IMR-90 (cell line): Measurements from ENCODE around the gene RRP8. TPM values are rescaled to one million over a fixed set of nuclear protein-coding genes. Genes with fewer than 3 reads are reported as not detected.

Source experiments
- ATAC-seq: fragments of 200-7000 bp; cut with Tn5 transposase; 2 replicates; pipeline ENCODE4 v1.9.1; 2020; ENCODE audit warnings: low read depth, mild to moderate bottlenecking, moderate library complexity
- Bru-seq: library from RNA; stranded (reverse); fragments of 400-500 nt; gene quantifications from one replicate; lab custom pipeline; 2021; lab: Mats Ljungman, UMichigan
- BruChase-seq, 2 experiments: library from RNA; stranded (reverse); fragments of 400-500 nt; gene quantifications; one replicate each; lab custom pipeline; 2021; lab: Mats Ljungman, UMichigan
- BruUV-seq: library from RNA; stranded (reverse); fragments of 400-500 nt; replicated peaks from 2 replicates; lab custom pipeline; 2021; lab: Mats Ljungman, UMichigan
- CTCF ChIA-PET: fragments of 300-600 bp; formaldehyde crosslinking; extraction: SDS; loops from one replicate; lab custom pipeline; 2021; ENCODE audit warnings: antibody characterized with exemption; lab: Yijun Ruan, JAX
- POLR2A ChIA-PET: fragments of 300-600 bp; sonication (Branson Sonifier 250); formaldehyde crosslinking; loops from one replicate; lab custom pipeline; 2022; ENCODE audit warnings: antibody characterized with exemption; ENCODE audit not compliant: unreplicated experiment; lab: Charles Lee
- DNase-seq: peaks from one replicate; pipeline ENCODE4 v3.0.0; 2013
- H2AFZ ChIP-seq: replicated peaks from 2 replicates; pipeline ENCODE3; 2013; ENCODE audit warnings: low read length, mild to moderate bottlenecking; ENCODE audit not compliant: poor library complexity
- H2AK5ac ChIP-seq: 2 replicates; pipeline ENCODE4 v1.6.1; 2013; ENCODE audit warnings: low read depth, low read length, inconsistent platforms
- H2AK9ac ChIP-seq: replicated peaks from 2 replicates; pipeline ENCODE3; 2013; ENCODE audit warnings: mild to moderate bottlenecking, low read depth, low read length, moderate library complexity; ENCODE audit not compliant: poor library complexity
- H2BK120ac ChIP-seq: 2 replicates; pipeline ENCODE4 v1.6.1; 2013; ENCODE audit warnings: low read depth, low read length, inconsistent platforms
- H2BK15ac ChIP-seq: 3 replicates; pipeline ENCODE4 v1.6.1; 2013; ENCODE audit warnings: low read depth, low read length, inconsistent platforms
- H2BK20ac ChIP-seq: 2 replicates; pipeline ENCODE4 v1.6.1; 2013; ENCODE audit warnings: low read depth, mild to moderate bottlenecking, inconsistent platforms, low read length, moderate library complexity
- H2BK5ac ChIP-seq: 2 replicates; pipeline ENCODE4 v1.6.1; 2013; ENCODE audit warnings: mild to moderate bottlenecking, low read depth, low read length, inconsistent platforms; ENCODE audit not compliant: poor library complexity, severe bottlenecking
- H3K14ac ChIP-seq: replicated peaks from 2 replicates; pipeline ENCODE4 v1.6.1; 2013; ENCODE audit warnings: low read depth, low read length, inconsistent platforms
- H3K18ac ChIP-seq: 2 replicates; pipeline ENCODE4 v1.6.1; 2013; ENCODE audit warnings: low read depth, low read length, control low read depth
- H3K23ac ChIP-seq: 2 replicates; pipeline ENCODE4 v1.6.1; 2013; ENCODE audit warnings: low read depth, low read length, inconsistent platforms
- H3K27ac ChIP-seq: 2 replicates; pipeline ENCODE4 v1.5.1; 2013; ENCODE audit warnings: mild to moderate bottlenecking, control low read depth, low read length; ENCODE audit not compliant: insufficient read depth
- H3K27me3 ChIP-seq: 2 replicates; pipeline ENCODE4 v1.6.1; 2013; ENCODE audit warnings: low read length; ENCODE audit not compliant: control insufficient read depth, insufficient read depth
- H3K36me3 ChIP-seq: 2 replicates; pipeline ENCODE4 v1.6.1; 2013; ENCODE audit warnings: low read length, mixed read lengths; ENCODE audit not compliant: control insufficient read depth, insufficient read depth
- H3K4ac ChIP-seq: 2 replicates; pipeline ENCODE4 v1.6.1; 2013; ENCODE audit warnings: low read depth, low read length, inconsistent platforms
- H3K4me1 ChIP-seq: 2 replicates; pipeline ENCODE4 v1.6.1; 2013; ENCODE audit warnings: low read length, mixed read lengths; ENCODE audit not compliant: control insufficient read depth, insufficient read depth
- H3K4me2 ChIP-seq: 2 replicates; pipeline ENCODE4 v1.6.1; 2013; ENCODE audit warnings: low read depth, mild to moderate bottlenecking, control low read depth, low read length, moderate library complexity
- H3K4me3 ChIP-seq: 2 replicates; pipeline ENCODE4 v1.5.1; 2013; ENCODE audit warnings: low read depth, mild to moderate bottlenecking, control low read depth, low read length, moderate library complexity; ENCODE audit not compliant: insufficient read depth
- H3K56ac ChIP-seq: 2 replicates; pipeline ENCODE4 v1.6.1; 2013; ENCODE audit warnings: low read length, inconsistent platforms; ENCODE audit not compliant: insufficient read depth; ENCODE audit errors: extremely low read depth
- H3K79me1 ChIP-seq, 2 experiments: 2 replicates each; pipeline ENCODE4 v1.6.1; 2013; ENCODE audit warnings: low read length in 2 of 2, inconsistent platforms in 1 of 2, low read depth in 1 of 2
- H3K9ac ChIP-seq: 2 replicates; pipeline ENCODE4 v1.6.1; 2013; ENCODE audit warnings: low read depth, low read length, control low read depth
- H3K9me1 ChIP-seq: 2 replicates; pipeline ENCODE4 v1.6.1; 2013; ENCODE audit warnings: low read length, inconsistent platforms; ENCODE audit not compliant: insufficient read depth
- H3K9me3 ChIP-seq: 2 replicates; pipeline ENCODE4 v1.6.1; 2013; ENCODE audit warnings: low read length; ENCODE audit not compliant: control insufficient read depth, insufficient read depth
- H4K20me1 ChIP-seq: 2 replicates; pipeline ENCODE4 v1.6.1; 2013; ENCODE audit warnings: low read length, inconsistent platforms; ENCODE audit not compliant: insufficient read depth
- H4K5ac ChIP-seq: 2 replicates; pipeline ENCODE4 v1.6.1; 2013; ENCODE audit warnings: mild to moderate bottlenecking, low read depth, low read length, control low read depth
- H4K8ac ChIP-seq, 2 experiments: 2 replicates each; pipeline ENCODE4 v1.6.1; 2013; ENCODE audit warnings: low read depth in 2 of 2, low read length in 2 of 2, control low read depth in 1 of 2, inconsistent platforms in 1 of 2
- H4K91ac ChIP-seq: 2 replicates; pipeline ENCODE4 v1.6.1; 2013; ENCODE audit warnings: low read depth, low read length, inconsistent platforms; ENCODE audit not compliant: insufficient read depth
- BHLHE40 ChIP-seq: fragments of 150-350 bp; IDR thresholded peaks from 2 replicates; pipeline ENCODE4 v1.6.1; 2016; ENCODE audit warnings: mild to moderate bottlenecking, low read depth, low read length
- CEBPB ChIP-seq: IDR thresholded peaks from 2 replicates; pipeline ENCODE4 v1.6.1; 2012; ENCODE audit warnings: low read depth, low read length, improper control_type of control experiment
- CHD1 ChIP-seq: IDR thresholded peaks from 2 replicates; pipeline ENCODE4 v1.6.1; 2012; ENCODE audit warnings: low read depth, low read length, improper control_type of control experiment
- MXI1 ChIP-seq: IDR thresholded peaks from 2 replicates; pipeline ENCODE4 v1.6.1; 2012; ENCODE audit warnings: low read depth, mild to moderate bottlenecking, low read length, moderate library complexity, borderline replicate concordance
- NFE2L2 ChIP-seq: fragments of 150-350 bp; IDR thresholded peaks from 2 replicates; pipeline ENCODE4 v1.6.1; 2016; ENCODE audit warnings: low read depth, mild to moderate bottlenecking, low read length
- RCOR1 ChIP-seq: IDR thresholded peaks from 2 replicates; pipeline ENCODE4 v1.6.1; 2012; ENCODE audit warnings: mild to moderate bottlenecking, low read length, improper control_type of control experiment; ENCODE audit not compliant: insufficient replicate concordance
- RFX5 ChIP-seq: IDR thresholded peaks from 2 replicates; pipeline ENCODE4 v1.8.0; 2012; ENCODE audit warnings: low read depth, mild to moderate bottlenecking, low read length, moderate library complexity
- SMC3 ChIP-seq: fragments of 150-350 bp; IDR thresholded peaks from 2 replicates; pipeline ENCODE4 v1.6.1; 2016; ENCODE audit warnings: low read depth, mild to moderate bottlenecking, antibody characterized with exemption, low read length, moderate library complexity
- WGBS, 2 experiments: methylation state at CpG; one replicate each; pipeline versions ENCODE4 v1.1.5 to v1.1.7; 2013; ENCODE audit warnings: missing lambda C conversion rate in 2 of 2; ENCODE audit not compliant: insufficient read length in 1 of 2; ENCODE audit errors: extremely low coverage in 2 of 2; 5-methylcytosine and 5-hydroxymethylcytosine counted together
- dilution Hi-C: fragments of 300-500 bp; cut with HindIII; formaldehyde crosslinking; loops from one replicate; pipeline ENCODE4 v1.14.3; 2018; ENCODE audit warnings: low sequenced_read_pairs; ENCODE audit not compliant: unreplicated experiment
- in situ Hi-C: fragments of 300-500 bp; cut with MboI; formaldehyde crosslinking; loops from 3 replicates; pipeline ENCODE4 v1.14.3; 2019; ENCODE audit warnings: low sequenced_read_pairs, inconsistent platforms, mixed read lengths
- intact Hi-C: fragments of 100-400 bp; cut with micrococcal nuclease; formaldehyde crosslinking; loops from 2 replicates; pipeline ENCODE4 v1.10.0; 2022
- long read RNA-seq: library from polyadenylated mRNA; unstranded; transcript quantifications from one replicate; pipeline ENCODE4 v2.0.0, GENCODE V29; 2021; ENCODE audit not compliant: unreplicated experiment
- polyA plus RNA-seq, 3 experiments: library from polyadenylated mRNA; depleted of rRNA; stranded (reverse); fragments of >200 nt; gene quantifications; 2 replicates each; pipeline ENCODE4 v1.2.3, GENCODE V29; 2012; ENCODE audit warnings: low replicate concordance in 1 of 3
- total RNA-seq: library from RNA; depleted of rRNA; stranded (reverse); fragments of >200 nt; gene quantifications from 2 replicates; pipeline ENCODE4 v1.2.3, GENCODE V29; 2012; rRNA removed
- TF ChIP-seq, protein P1 (sequence below): fragments of 150-350 bp; IDR thresholded peaks from 2 replicates; pipeline ENCODE4 v1.6.1; 2017; ENCODE audit warnings: mild to moderate bottlenecking, antibody characterized with exemption, low read length, low read depth
- TF ChIP-seq, protein P2 (sequence below): conservative IDR thresholded peaks from 2 replicates; pipeline ENCODE4 v1.5.1; 2012; ENCODE audit warnings: mild to moderate bottlenecking, low read depth, low read length, improper control_type of control experiment

RRP8 gene
- total RNA-seq: 11.1 and 11.5 TPM in 2 replicates
- polyA plus RNA-seq (2012; rRNA removed): 9.0 and 10.8 TPM in 2 replicates
- polyA plus RNA-seq (2012; cell fraction: cytosol; rRNA removed): 2.5 and 3.4 TPM in 2 replicates
- polyA plus RNA-seq (2012; cell fraction: nucleus; rRNA removed; ENCODE audit: low replicate concordance): 6.7 and 14.2 TPM in 2 replicates
- Bru-seq, nascent RNA: percentile 84 among the genes with signal in this experiment
- percentile 85 among the genes with signal in this experiment for BruChase-seq, experiment 1, labeled RNA remaining after a 6-hour chase
- percentile 92 among the genes with signal in this experiment for BruChase-seq, experiment 2, labeled RNA remaining after a 2-hour chase
- long read RNA-seq, full-length matches to known transcripts: 18 of 23 reads
- long read RNA-seq, partial matches to known transcripts: 0 of 23 reads
- long read RNA-seq, other reads (novel, unspliced or antisense): 5 of 23 reads

DNA sequence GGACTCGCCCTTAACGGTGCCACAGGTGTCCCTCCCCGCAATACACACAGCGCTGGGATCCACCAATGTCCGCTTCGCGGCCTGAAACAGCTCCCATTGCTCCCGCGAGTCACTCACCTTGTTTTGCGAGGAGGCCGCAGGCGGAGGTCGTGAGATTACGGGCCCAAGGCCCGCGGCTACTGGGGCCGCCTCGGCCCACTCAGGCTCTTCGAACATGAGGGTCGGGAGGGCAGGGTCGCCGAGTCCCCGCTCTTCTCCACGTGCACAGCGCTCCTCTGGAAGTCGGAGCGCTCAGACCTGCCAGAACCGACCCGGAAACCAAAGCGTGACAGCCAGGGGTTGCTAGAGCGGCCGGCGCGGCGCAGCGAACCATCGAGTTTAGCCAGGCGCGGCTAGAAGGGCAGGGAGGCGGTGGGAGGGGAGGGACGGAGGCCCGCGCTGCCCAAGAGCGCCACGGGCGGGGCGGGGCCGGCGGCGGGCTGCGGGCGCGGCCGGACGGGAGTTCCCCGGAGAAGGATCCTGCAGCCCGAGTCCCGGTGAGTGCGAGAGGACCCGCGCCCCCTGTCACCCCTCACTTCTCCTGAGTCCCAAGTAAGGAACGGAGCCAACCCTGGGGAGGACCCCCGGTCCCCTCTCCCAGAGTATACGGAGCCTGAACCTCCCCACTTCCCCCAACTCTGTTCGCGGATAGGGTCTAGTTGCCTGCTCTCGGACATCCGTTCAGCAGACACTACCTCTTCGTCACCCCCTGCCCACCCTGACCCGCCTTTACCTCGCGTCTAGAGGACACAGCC is at the start of gene RRP8, which contains the start of gene ILK:
Gene RRP8 (minus strand): TSS at position 330 of the 794 bp plus-strand sequence. CDS start 114 bp downstream, at position 216.
Gene ILK (plus strand): TSS at position 488 of the 794 bp plus-strand sequence. CDS start 498 bp downstream, outside the sequence.
- H4K8ac ChIP-seq: peak within 1 kb of the TSS; percentile 64 to 82
- peaks cover 8% of the 10 kb centered on the region; the same call in 1 of the 2 replicates for H4K20me1 ChIP-seq
- no TSS peak for BruUV-seq
- peak within 1 kb of the TSS; percentile 75 for H3K18ac ChIP-seq
- intact Hi-C loops (loop anchor here (1.0 to 5.0 kb wide), 5 partner anchors 72 to 224 kb away; partner anchors contain the start of genes ARFIP2, MRPL17 and TIMM10B), in situ Hi-C loops (no loop called here), dilution Hi-C loops (no loop called here)
- peaks cover 27 to 74% of the 10 kb centered on the region in 2 experiments for H3K79me1 ChIP-seq
- peak; percentile 80 for ATAC-seq
- H2BK20ac ChIP-seq: 0 out of 2 replicates have a peak within 1 kb of the TSS, but pooled peaks have one; percentile 2
- H4K5ac ChIP-seq: peak within 1 kb of the TSS; percentile 74
- peaks cover 20% of the 10 kb centered on the region for H3K4me1 ChIP-seq
- ChIA-PET POLR2A (interaction anchor here (1.4 kb wide), 1 partner anchor 9 kb away, joined by 3 read pairs; no protein-coding TSS in a partner anchor), CTCF (interaction anchor here (0.9 to 1.2 kb wide), 3 partner anchors 9 to 80 kb away, joined by 3 to 4 read pairs (median 3); partner anchors contain the start of gene MRPL17)
- H3K4ac ChIP-seq: peak within 1 kb of the TSS; percentile 98
- H3K9ac ChIP-seq: peak within 1 kb of the TSS; percentile 97
- H3K27me3 ChIP-seq: no peaks in the 10 kb centered on the region
- H2BK5ac ChIP-seq: peak within 1 kb of the TSS; percentile 86
- peak within 1 kb of the TSS; percentile 76; the same call in 2 of the 3 replicates for H2BK15ac ChIP-seq
- no peaks in the 10 kb centered on the region for H3K9me3 ChIP-seq
- H3K36me3 ChIP-seq: peaks cover 38% of the 10 kb centered on the region
- 0% methylated on average over 30 of the region's 72 CpGs; no CpG with 5 or more reads in 1 of the 2 experiments for WGBS, 2 experiments
- H3K23ac ChIP-seq: peak within 1 kb of the TSS; percentile 85
- H3K4me2 ChIP-seq: peak within 1 kb of the TSS; percentile 95
- peak within 1 kb of the TSS; percentile 95 for H3K14ac ChIP-seq
- peak within 1 kb of the TSS; percentile 90 for H3K4me3 ChIP-seq
- H3K56ac ChIP-seq: peak within 1 kb of the TSS; percentile 95
- H2AK5ac ChIP-seq: peak within 1 kb of the TSS; percentile 98
- H3K27ac ChIP-seq: peak within 1 kb of the TSS; percentile 95
- H2AFZ ChIP-seq: peak within 1 kb of the TSS; percentile 95
- peak within 1 kb of the TSS; percentile 92 for H4K91ac ChIP-seq
- H3K9me1 ChIP-seq: peaks cover 28% of the 10 kb centered on the region
- DNase-seq: peak; percentile 86
- H2BK120ac ChIP-seq: peak within 1 kb of the TSS; percentile 66
- H2AK9ac ChIP-seq: peak within 1 kb of the TSS; percentile 99
- TF ChIP-seq RCOR1 (no peak), BHLHE40 (no peak), CEBPB (no peak), NFE2L2 (no peak), CHD1 (no peak), RFX5 (no peak), MXI1 (peak; percentile 97), SMC3 (peak; percentile 31)
- TF ChIP-seq, protein P1, sequence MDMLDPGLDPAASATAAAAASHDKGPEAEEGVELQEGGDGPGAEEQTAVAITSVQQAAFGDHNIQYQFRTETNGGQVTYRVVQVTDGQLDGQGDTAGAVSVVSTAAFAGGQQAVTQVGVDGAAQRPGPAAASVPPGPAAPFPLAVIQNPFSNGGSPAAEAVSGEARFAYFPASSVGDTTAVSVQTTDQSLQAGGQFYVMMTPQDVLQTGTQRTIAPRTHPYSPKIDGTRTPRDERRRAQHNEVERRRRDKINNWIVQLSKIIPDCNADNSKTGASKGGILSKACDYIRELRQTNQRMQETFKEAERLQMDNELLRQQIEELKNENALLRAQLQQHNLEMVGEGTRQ: no peak
- TF ChIP-seq, protein P2, sequence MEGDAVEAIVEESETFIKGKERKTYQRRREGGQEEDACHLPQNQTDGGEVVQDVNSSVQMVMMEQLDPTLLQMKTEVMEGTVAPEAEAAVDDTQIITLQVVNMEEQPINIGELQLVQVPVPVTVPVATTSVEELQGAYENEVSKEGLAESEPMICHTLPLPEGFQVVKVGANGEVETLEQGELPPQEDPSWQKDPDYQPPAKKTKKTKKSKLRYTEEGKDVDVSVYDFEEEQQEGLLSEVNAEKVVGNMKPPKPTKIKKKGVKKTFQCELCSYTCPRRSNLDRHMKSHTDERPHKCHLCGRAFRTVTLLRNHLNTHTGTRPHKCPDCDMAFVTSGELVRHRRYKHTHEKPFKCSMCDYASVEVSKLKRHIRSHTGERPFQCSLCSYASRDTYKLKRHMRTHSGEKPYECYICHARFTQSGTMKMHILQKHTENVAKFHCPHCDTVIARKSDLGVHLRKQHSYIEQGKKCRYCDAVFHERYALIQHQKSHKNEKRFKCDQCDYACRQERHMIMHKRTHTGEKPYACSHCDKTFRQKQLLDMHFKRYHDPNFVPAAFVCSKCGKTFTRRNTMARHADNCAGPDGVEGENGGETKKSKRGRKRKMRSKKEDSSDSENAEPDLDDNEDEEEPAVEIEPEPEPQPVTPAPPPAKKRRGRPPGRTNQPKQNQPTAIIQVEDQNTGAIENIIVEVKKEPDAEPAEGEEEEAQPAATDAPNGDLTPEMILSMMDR: peak; percentile 27
